ENCODE measurements around the gene CSNK1D.

CSNK1D gene

DNA sequence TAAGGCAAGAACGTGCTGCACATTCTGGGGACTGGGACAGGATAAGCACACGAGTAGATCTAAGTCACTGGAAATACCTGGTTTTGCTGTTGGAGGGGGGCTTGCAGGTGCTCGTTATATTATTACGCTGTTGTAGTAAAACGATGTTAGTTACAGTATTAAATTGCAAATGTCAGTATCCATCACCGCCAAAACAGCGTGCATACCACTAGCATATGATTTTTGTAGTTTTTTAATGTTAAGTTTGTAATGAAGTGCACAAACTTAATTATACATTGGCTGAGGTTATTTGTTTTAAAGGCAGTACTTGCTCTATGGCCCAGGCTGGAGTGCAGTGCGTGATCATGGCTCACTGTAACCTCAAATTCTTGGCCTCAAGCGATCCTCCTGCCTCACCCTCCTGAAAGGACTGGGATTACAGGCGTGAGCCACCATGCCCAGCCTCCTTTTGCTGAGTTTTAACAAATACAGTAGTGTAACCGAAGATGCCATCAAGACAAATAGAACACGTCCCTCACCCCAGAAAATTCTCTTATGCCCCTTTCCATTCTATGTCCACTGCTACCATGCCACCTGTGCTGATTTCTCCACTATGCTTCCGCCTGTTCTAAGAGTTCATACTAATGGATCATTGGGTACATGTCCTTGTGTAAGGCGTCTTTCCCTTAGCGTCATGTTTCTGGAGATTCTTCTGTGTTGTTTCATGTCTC lies 20.7 kb upstream of the CSNK1D start:
- no peak for FAIRE-seq

DNA sequence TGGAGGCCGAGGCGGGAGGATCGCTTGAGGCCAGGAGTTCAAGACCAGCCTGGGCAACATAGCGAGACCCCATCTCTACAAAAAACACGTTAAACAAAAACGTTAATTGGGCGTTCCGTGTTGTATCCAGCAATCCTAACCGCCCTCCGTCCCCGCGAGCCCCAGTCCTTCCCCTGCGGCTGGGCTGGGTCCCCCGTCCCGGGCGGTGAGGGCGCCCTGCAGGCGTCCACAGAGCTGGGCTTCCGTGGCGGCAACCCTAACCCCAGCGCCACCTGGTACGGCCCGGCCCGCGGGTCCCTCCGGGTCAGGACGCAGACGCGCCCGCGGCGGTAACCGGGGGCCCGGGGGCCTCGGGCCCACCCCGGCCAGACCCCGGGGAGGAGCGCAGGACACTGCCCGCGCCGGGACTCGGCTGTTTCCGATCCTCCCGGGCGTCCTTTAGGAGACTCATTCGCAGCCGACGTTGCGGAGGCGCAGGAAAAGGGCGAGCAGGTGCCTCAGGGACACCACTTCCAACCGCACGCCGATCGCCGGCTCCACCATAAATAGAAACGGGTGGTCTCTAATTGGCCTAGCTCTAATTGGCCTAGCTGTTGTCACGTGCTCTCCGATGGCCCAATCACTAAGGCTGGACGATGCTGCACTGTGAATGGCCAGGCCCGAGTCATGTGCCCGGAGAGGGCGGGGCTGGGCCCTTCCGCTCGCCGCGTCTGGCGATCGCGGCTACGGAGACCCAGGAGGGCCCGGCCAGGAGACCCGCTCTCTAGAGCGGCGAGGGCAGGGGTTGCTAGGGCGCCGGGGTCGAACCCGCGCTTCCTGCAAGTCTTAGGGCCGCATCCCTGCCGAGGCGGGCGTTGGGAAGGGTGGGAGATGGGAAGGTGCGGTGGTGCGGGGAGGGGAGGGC lies 19.0 kb upstream of the CSNK1D start:
- peak; percentile 29 for FAIRE-seq

DNA sequence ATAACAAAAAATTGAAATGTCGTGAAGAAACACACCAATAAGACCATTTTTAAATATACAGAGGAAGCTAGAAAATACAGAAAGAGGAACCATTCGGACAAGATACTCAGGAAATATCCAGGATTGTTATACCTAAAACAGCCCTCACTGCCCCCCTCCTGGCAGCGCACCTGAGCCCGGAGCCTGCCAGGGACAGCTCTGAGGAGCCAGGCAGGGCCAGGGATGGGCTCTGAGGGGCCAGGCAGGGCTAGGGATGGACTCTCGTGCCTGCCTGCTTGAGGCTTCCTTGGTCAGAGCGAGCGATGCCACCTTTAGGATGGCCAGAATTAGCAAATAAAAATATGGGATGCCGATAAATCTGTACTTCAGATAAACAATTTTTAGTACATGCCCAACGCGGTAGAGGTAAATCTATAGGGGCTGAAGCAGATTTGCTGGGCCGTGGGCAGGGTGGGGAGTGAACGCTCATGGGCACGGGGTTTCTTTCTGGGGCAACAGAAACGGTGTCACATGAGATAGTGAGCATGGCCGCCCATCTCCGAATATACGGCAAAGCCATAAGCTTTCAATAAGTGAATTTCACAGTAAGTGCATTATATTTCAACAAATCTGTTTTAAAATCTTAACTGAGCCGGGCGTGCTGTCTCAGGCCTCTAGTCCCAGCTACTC lies 18.2 kb upstream of the CSNK1D start:
- FAIRE-seq, result no peak

DNA sequence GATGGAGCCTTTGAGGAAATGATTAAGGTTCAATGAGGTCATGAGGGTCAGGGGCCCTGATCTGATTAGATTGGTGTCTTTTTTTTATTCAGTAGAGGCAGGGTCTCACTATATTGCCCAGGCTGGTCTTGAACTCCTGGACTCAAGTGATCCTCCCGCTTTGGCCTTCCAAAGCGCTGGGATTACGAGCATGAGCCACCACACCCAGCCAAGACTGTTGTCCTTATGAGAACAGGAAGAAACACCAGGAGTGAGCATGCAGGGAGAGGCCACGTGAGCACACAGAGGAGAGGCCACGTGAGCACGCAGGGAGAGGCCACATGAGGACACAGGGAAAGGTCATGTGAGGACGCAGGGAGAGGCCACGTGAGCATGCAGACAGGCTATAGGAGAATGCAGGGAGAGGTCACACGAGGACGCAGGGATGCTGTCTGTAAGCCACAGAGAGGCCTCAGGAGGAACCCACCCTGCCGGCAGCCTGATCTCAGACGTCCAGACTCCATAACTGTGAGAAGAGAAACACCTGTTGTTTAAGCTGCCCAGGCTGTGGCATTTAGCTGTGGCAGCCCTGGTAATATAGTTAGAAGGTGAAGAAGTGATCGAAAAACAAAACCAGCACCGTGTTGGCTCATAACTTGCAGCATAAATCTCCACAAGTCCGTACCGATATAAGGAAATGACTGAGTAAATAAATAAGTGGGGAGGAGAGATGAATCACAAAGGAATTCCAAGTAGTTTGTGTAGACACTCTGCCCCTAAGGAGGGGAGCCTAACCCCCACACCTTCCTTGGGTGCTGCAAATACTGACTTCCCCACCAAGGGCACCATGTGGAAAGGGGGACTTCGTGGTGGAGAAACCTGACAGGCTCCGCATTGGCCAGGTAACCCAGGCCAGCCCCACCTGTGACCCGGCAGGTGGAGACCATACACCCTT lies 14.6 kb upstream of the CSNK1D start:
- FAIRE-seq, result no peak

DNA sequence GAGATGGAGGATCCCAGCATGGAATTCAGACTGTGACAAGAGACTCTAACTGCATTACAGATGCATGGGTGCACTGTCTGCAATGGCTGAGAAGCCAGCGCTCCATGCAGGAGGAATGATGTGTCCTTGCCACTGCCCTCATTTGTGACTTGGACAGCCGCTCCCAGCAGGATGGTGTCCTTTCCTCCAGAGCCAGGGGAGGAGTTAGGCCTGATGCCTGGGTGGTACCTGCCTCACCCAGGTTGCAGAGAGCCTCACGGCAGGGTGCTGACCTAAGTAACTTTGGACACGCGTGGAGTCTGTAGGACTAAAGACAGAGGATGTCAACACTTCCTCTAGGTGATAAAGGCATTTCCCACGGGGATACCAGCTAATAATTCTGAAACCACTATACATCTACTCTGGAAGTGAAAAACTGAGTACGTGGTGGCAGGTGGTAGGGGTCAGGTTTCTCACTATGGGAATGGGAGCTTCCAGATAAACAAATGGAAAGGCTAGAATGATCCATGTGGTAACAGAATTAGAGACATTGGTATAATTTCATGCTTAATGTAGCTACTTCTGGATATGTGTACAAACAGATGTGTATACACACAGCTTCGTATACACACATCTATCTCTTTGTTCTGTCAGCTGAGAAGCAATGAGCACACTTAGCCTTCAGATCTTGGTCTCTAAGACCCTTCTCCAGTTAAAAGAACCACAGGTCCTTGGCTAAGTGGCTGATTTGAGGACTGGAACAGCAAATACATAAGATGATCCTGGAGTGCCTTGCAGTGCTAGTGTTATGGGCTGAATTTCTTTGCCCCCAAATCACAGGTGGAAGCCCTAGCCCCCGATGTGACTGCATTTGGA lies 13.7 kb upstream of the CSNK1D start:
- no peak for FAIRE-seq

DNA sequence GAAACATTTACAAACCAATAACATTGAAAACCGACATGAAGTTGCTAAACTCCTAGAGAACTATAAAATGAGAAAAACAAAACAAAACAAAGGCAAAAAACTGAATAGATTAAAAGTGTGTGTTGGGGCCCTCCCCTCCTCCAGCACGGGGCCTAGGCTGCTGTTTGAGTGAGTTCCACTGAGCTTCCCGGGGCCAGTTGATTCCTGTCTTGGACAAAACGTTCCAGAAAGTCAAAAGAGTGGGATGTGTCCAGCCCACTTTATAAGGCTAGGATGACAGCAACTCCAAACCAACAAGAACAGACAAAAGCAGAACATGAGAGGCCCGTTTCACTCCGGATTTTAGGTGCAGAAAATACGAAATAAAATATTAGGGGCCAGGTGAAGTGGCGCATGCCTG lies 11.6 kb upstream of the CSNK1D start:
- FAIRE-seq, result no peak

DNA sequence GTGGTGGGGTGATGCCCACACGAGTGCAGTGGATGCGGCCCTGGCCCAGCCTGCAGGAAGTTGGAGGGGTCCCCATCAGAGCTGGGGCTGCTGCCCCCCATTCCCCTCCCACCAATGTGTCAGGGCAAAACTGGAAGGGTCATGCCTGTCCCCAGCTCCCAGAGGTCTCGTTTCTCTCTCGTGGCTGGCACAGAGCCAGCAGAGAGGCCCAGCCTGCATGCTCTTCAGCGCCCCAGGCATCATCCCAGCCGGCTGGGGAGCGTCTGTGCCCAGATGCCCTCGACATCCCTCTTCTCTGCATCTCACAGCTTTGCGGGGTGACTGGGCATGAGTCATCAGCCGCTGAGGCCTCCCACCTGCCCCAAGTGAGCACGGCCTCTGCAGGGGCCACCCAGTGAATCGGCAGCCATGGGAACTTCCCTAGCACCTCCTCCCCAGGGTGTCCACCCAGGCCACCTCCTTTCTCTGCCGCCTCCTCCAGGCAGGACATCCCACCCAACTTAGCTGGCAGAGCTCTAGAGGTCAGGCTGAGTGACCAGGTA lies 9.8 kb upstream of the CSNK1D start:
- no peak for FAIRE-seq

DNA sequence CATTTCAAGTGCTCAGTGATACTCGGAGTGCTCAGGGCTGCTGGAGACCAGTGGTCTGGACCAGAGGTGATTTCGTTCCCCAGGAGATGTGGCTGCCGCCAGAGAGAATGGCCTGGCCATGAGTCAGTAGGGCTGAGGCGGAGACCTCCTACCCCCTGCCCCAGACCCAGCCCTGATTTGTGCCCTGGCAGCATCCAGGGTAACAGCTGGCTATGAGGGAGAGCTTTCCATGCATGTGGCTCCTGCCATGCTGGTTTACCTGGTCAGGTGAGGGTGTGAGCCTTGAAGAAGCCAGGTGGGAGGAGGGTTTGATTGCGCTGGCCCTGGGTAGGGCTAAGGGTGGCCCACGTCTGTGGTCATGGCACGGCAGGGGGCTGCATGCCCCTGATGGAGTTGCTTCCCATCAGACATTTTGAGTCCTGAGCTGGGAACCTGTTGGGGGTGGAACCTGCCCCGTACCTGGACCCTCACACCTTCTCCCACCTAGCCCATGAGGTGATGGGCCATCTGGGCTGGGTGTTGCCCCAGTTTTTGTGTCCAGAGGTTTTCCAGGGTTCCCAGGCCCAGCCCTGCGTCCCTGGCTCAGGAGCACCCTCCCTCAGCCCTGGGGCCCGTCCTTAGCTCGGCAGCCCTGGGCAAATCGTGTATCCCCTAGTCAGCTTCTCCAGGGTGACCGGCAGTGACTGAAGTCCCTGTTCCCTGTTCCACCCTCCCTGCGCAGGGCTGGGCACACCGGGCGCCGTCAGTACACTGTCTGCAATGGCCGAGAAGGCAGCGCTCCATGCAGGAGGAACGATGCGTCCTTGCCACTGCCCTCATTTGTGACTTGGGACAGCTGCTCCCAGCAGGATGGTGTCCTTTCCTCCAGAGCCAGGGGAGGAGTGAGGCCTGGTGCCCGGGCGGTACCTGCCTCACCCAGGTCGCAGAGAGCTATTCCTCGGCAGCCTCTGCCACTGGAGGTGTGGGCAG lies 9.0 kb upstream of the CSNK1D start:
- FAIRE-seq, result no peak

DNA sequence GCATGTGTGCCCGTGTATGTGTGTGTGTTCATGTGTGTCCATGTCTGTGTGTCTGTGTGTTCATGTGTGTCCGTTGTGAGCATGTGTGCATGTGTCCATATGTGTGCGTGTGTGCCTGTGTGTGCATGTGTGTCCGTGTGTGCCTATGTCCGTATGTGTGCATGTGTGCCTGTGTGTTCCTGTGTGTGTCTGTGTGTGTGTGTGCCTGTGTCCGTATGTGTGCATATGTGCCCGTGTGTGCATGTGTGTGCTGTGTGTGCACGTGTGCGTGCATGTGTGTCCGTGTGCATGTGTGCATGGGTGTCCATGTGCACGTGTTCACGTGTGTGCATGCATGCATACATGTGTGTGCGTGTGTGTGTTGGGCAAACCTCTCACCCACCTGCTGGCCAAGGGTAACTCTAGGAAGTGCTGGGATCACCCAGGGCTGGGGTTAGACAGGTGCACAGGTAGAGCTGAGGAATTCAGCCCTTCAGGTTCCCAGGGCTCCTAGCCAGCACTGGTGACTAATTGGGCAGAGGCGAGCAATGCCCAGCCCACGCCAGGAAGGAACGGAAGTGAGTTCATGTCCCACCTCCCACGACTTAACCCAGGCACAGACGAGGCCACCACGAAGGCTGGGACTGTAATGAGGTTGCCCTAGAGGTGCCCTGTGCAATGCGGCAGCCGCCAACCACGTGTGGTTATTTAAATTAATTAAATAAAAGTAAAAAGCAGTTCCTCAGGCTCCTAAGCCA lies 8.2 kb upstream of the CSNK1D start:
- FAIRE-seq, result no peak

DNA sequence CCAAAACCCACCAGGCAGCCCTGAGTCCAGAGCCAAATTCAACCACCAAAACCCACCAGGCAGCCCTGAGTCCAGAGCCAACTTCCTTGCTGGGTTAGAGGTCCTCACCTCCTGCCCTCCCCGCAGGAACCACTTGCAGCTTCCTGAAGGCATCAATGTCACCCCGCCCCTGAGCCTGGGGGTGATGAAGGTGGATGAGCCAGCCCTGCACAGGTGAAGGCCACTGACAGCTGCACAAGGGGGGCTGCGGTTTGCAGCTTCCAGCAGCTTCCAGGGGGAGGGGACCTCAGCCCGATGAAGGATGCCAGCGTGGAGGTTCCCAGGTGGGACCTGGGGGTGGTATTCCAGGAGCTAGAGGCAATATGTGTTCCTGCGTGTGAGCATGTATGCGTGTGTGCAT lies 7.6 kb upstream of the CSNK1D start:
- FAIRE-seq, result no peak

DNA sequence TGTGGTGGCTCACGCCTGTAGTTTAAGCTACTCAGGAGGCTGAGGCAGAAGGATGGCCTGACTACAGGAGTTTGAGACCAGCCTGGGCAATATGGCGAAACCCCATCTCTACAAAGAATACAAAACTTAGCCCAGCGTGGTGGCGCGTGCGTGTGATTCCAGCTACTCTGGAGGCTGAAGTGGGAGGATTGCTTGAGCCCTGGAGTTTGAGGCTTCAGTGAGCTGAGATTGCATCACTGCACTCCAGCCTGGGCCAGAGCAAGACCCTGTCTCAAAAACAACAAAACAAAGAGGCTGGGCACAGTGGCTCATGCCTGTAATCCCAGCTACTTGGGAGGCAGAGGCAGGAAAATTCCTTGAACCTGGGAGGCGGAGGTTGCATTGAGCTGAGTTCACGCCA lies 7.0 kb upstream of the CSNK1D start:
- no peak for FAIRE-seq

DNA sequence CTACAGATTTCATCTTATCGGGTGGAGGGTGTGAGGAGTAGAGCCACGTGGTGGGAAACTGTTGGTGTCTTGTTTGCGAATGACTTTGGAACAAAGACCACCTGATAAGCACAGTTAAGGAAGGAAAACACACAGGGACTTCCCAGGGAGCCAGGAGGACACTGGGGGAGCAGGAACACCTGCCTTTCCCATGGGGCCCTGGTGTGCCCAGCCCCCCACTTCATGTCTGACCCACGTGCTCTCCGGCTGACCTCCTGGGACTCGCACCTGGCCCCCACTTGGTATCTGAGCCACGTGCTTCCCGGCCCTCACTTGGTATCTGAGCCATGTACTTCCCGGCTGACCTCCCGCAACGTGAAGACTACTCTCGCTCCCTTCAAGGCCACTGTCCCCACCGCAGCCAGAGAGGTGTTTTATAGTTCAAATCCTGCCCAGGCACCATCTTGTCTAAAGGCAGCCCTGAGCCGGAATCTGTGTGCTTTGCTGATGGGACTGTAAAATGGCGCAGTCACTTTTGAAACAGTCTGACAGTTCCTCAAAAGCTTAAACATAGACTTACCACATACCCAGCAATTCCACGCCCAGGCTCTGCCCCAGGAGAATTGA lies 5.4 kb upstream of the CSNK1D start:
- FAIRE-seq, result no peak

DNA sequence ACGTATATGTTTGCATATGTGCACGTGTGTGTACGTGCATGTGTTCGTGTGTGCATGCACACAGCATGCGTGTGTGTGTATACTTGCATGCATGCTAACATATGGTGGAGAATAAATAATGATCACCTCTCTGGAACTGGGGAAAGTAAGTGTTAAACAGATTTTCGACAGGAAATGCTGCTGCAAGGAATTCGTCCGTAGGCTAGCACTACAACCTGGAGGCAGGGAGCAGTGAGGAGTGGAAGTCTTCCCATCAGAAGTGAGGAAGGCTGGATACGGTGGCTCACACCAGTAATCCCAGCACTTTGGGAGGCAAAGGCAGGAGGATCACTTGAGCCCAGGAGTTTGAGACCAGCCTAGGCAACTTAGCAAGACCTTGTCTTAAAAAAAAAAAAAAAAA lies 4.8 kb upstream of the CSNK1D start:
- no peak for FAIRE-seq

DNA sequence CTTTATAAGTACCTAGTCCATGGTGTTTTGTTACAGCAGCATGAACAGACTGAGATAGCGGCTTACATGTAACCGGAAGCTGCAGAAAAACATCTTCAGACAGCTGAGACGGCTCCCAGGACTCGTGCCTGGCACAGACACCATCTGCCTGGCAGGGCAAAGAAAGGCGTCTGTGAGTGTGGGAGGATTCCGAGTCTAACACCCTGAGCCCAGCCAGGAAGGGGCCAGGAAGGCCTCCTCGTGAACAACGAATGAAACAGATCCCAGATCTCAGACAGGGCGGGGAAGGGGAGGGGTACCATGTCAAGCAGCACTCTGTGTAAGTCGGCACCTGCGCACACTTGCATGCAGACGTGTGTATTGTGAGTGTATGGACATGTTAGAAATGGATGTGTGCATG lies 4.4 kb upstream of the CSNK1D start:
- FAIRE-seq, result no peak

DNA sequence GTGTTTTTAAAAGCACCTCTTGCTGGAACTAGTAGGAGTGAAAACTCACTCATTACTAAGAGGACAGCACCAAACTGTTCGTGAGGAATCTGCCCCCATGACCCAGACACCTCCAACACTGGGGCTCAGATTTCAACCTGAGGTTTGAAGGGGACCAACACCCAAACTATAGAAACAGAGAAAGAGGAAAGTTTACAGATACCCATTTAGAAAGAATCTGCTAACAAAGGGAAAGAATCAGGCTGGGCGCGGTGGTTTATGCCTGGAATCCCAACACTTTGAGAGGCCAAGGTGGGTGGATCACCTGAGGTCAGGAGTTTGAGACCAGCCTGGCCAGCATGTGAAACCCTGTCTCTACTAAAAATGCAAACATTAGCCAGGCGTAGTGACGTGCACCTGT lies 3.4 kb upstream of the CSNK1D start:
- no peak for FAIRE-seq

DNA sequence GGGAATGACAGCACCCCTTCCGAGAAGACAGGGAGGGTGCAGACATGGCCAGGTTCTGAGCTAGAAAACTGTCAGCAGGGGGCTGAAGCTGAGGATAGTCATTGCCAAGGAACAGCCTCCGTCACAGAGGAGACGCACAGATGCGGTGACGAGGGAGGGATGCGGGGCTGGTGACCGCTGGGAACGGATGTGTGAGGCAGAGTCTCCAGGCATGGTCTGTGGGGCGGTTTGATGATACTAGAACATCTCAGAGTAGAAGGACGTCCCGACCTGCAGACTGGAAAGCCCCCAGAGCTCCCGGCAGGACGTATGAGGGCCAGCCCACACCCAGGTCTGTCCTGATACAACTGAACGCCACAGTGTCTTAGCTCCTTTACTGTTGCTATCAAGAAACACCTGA lies 1.8 kb upstream of the CSNK1D start:
- FAIRE-seq, result no peak

DNA sequence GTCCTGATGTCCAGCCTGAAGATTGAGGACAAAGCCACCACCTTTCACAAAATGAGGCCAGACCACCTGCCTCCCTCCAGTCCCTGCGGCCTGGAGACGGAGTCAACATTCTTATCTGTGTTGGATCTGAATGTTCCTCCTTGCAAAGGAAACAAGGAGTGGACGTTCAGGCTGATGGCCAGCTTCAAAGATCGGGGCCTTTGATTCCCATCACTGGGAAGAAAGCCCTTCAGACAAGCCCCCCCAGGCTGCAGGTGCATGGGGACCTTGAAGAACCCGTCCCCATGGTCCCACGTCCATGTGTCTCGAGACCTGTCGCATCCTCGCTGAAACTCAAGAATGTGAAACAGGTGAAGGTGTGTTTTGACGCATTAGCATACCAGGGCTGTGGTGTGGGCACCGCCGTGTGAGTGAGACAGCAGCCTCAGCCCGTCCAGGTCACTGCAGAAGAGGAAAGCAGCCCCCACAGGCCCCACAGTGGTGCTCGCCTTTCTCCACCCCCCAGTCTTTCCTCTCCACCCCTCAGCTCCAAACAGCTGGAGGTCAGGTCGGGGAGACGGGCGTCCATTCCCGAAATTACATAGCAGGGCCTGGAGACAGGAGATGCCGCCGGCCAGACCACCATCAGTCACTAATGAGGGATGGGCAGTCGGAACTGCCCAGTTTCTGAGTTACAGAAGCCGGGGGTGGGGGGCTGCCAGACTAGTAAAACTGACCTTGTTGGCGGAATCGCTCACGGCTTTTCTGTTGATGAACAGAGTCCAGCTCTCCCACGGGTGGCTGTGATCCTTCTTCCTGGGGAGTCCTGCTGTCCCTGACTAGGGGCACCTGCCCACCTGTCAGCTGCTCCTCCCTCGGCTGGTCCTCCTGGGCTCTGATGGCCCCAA lies 877 bp upstream of the CSNK1D start:
- no peak for FAIRE-seq
